Retinal pigment epithelial cell (primary cell): Measurements from ENCODE around the gene PRM2.

Experiments
- DNase-seq: peaks from one replicate; pipeline ENCODE4 v3.0.0-alpha.2; 2010; ENCODE audit warnings: low read depth
- H3K4me3 ChIP-seq: 2 replicates; pipeline ENCODE4 v1.5.1; 2011; ENCODE audit warnings: mild to moderate bottlenecking, low read length, control low read depth, moderate library complexity
- CTCF ChIP-seq: conservative IDR thresholded peaks from 2 replicates; pipeline ENCODE4 v1.5.1; 2011; ENCODE audit warnings: low read depth, low read length, control low read depth, inconsistent platforms

The PRM2 gene

GRCh38 chr16:11257131-11257938 lies 18.9 kb downstream of the PRM2 start:
- H3K4me3 ChIP-seq: peak overlapping the region; percentile 83
- peak; percentile 39 for DNase-seq
- TF ChIP-seq CTCF: peak; percentile 88

- DNase-seq: no peak
- H3K4me3 ChIP-seq: peak overlapping the region; percentile 83
- TF ChIP-seq CTCF: no peak
These were observed 19.6 kb downstream of the PRM2 start for GRCh38 chr16:11256661-11257130.

GRCh38 chr16:11255737-11256660 lies 20.3 kb downstream of the PRM2 start, which contains the start of gene SOCS1:
Gene SOCS1, minus strand, starts transcription at chr16:11256204. Its CDS starts 726 bp downstream, at chr16:11255478.
- H3K4me3 ChIP-seq: peak within 1 kb of the TSS; percentile 83
- TF ChIP-seq CTCF: peak; percentile 55
- DNase-seq: peak; percentile 22

GRCh38 chr16:11254913-11255736 lies 21.2 kb downstream of the PRM2 start:
- peak overlapping the region; percentile 46 for H3K4me3 ChIP-seq
- DNase-seq: no peak
- no peak for TF ChIP-seq CTCF

- DNase-seq: no peak
- TF ChIP-seq CTCF: peak; percentile 12
- no peak overlapping the region for H3K4me3 ChIP-seq
These were observed 22.0 kb downstream of the PRM2 start for GRCh38 chr16:11253995-11254912.
